WTC11 (cell line): ENCODE results near the gene PRKAA2. TPM values are rescaled to one million over a fixed set of nuclear protein-coding genes. Genes with fewer than 3 reads are reported as not detected.

Experiments
- ATAC-seq: fragments of 200-7000 bp; cut with Tn5 transposase; 2 replicates; pipeline ENCODE4 v1.10.0; 2021; ENCODE audit warnings: mild to moderate bottlenecking, moderate library complexity
- CTCF ChIA-PET: fragments of 300-600 bp; sonication (Branson Sonifier 250); formaldehyde crosslinking; loops from one replicate; lab custom pipeline; 2021; ENCODE audit warnings: antibody characterized with exemption; lab: Charles Lee
- POLR2A ChIA-PET: fragments of 350-600 bp; sonication (Branson Sonifier 250); formaldehyde crosslinking; loops from one replicate; lab custom pipeline; 2021; ENCODE audit warnings: antibody characterized with exemption; lab: Charles Lee
- DNase-seq: peaks from one replicate; pipeline ENCODE4 v3.0.0; 2021; ENCODE audit warnings: low spot score
- H3K27ac Mint-ChIP-seq: 2 replicates; pipeline ENCODE4 v1.8.0; 2021; ENCODE audit warnings: mixed read lengths
- H3K27me3 Mint-ChIP-seq: 2 replicates; pipeline ENCODE4 v1.8.0; 2021; ENCODE audit warnings: low read depth, mild to moderate bottlenecking, moderate library complexity, mixed read lengths
- H3K36me3 Mint-ChIP-seq: 2 replicates; pipeline ENCODE4 v1.8.0; 2021; ENCODE audit warnings: mixed read lengths
- H3K4me1 Mint-ChIP-seq: 2 replicates; pipeline ENCODE4 v1.8.0; 2022; ENCODE audit warnings: mixed read lengths
- H3K4me3 Mint-ChIP-seq: 2 replicates; pipeline ENCODE4 v1.8.0; 2021; ENCODE audit warnings: mild to moderate bottlenecking, moderate library complexity, mixed read lengths
- H3K9me3 Mint-ChIP-seq: 2 replicates; pipeline ENCODE4 v1.8.0; 2021; ENCODE audit warnings: mixed read lengths
- ELF4 ChIP-seq: sonication (generic); formaldehyde crosslinking; IDR thresholded peaks from 2 replicates; pipeline ENCODE4 v1.8.1; 2022; ENCODE audit warnings: low read depth, mild to moderate bottlenecking, moderate library complexity, missing genetic modification reagents
- ESRRA ChIP-seq: sonication (generic); formaldehyde crosslinking; IDR thresholded peaks from 2 replicates; pipeline ENCODE4 v1.8.1; 2022; ENCODE audit warnings: mild to moderate bottlenecking, missing genetic modification reagents, borderline replicate concordance
- ETV6 ChIP-seq: sonication (generic); formaldehyde crosslinking; IDR thresholded peaks from 2 replicates; pipeline ENCODE4 v1.8.1; 2022; ENCODE audit warnings: mild to moderate bottlenecking, missing genetic modification reagents
- FOXK1 ChIP-seq: sonication (generic); formaldehyde crosslinking; IDR thresholded peaks from 2 replicates; pipeline ENCODE4 v1.8.0; 2022; ENCODE audit warnings: mild to moderate bottlenecking, moderate library complexity, missing genetic modification reagents
- NFATC4 ChIP-seq: fragments of 250-450 bp; sonication (Bioruptor Pico); IDR thresholded peaks from 2 replicates; pipeline ENCODE4 v1.9.0; 2021; ENCODE audit warnings: mild to moderate bottlenecking
- NFE2L1 ChIP-seq: sonication (generic); formaldehyde crosslinking; IDR thresholded peaks from 2 replicates; pipeline ENCODE4 v1.8.1; 2023; ENCODE audit warnings: missing genetic modification reagents
- NFYB ChIP-seq: sonication (generic); formaldehyde crosslinking; conservative IDR thresholded peaks from 2 replicates; pipeline ENCODE4 v1.8.0; 2022; ENCODE audit warnings: low read depth, missing genetic modification reagents
- OVOL2 ChIP-seq: fragments of 250-450 bp; sonication (Bioruptor Pico); IDR thresholded peaks from 2 replicates; pipeline ENCODE4 v1.9.0; 2021; ENCODE audit warnings: mild to moderate bottlenecking, borderline replicate concordance
- PRRX2 ChIP-seq: fragments of 250-450 bp; sonication (Bioruptor Pico); IDR thresholded peaks from 2 replicates; pipeline ENCODE4 v1.8.0; 2021; ENCODE audit warnings: mild to moderate bottlenecking
- SMAD4 ChIP-seq: sonication (generic); formaldehyde crosslinking; IDR thresholded peaks from 2 replicates; pipeline ENCODE4 v1.8.0; 2022; ENCODE audit warnings: mild to moderate bottlenecking, missing genetic modification reagents
- SP1 ChIP-seq: sonication (generic); formaldehyde crosslinking; conservative IDR thresholded peaks from 2 replicates; pipeline ENCODE4 v1.8.1; 2022; ENCODE audit warnings: missing genetic modification reagents
- TCF7 ChIP-seq: sonication (generic); formaldehyde crosslinking; IDR thresholded peaks from 2 replicates; pipeline ENCODE4 v1.8.0; 2022; ENCODE audit warnings: mild to moderate bottlenecking, low read depth, missing genetic modification reagents, moderate library complexity
- ZNF232 ChIP-seq: sonication (generic); formaldehyde crosslinking; IDR thresholded peaks from 2 replicates; pipeline ENCODE4 v1.8.0; 2022; ENCODE audit warnings: mild to moderate bottlenecking, missing genetic modification reagents
- ZNF396 ChIP-seq: fragments of 250-450 bp; sonication (Bioruptor Pico); IDR thresholded peaks from 2 replicates; pipeline ENCODE4 v1.8.0; 2021; ENCODE audit warnings: mild to moderate bottlenecking, moderate library complexity, borderline replicate concordance
- ZNF416 ChIP-seq: fragments of 250-450 bp; sonication (Bioruptor Pico); IDR thresholded peaks from 2 replicates; pipeline ENCODE4 v1.9.0; 2021; ENCODE audit warnings: mild to moderate bottlenecking, inconsistent platforms
- ZSCAN18 ChIP-seq: fragments of 250-450 bp; sonication (Bioruptor Pico); IDR thresholded peaks from 2 replicates; pipeline ENCODE4 v2.1.2; 2022; ENCODE audit warnings: mild to moderate bottlenecking, moderate library complexity
- total RNA-seq: library from RNA; stranded (reverse); gene quantifications from 3 replicates; pipeline ENCODE4 v1.2.3, GENCODE V29; 2021
- TF ChIP-seq, protein P1 (sequence below): fragments of 250-450 bp; sonication (Bioruptor Pico); IDR thresholded peaks from 2 replicates; pipeline ENCODE4 v1.9.0; 2021; ENCODE audit warnings: mild to moderate bottlenecking
- TF ChIP-seq, protein P2 (sequence below): sonication (generic); formaldehyde crosslinking; IDR thresholded peaks from 2 replicates; pipeline ENCODE4 v1.8.0; 2022; ENCODE audit warnings: missing genetic modification reagents
- TF ChIP-seq, protein P3 (sequence below): sonication (generic); formaldehyde crosslinking; IDR thresholded peaks from 2 replicates; pipeline ENCODE4 v1.8.0; 2022; ENCODE audit warnings: mild to moderate bottlenecking, missing genetic modification reagents
- TF ChIP-seq, protein P4 (sequence below): sonication (generic); formaldehyde crosslinking; IDR thresholded peaks from 2 replicates; pipeline ENCODE4 v1.8.1; 2023; ENCODE audit warnings: mild to moderate bottlenecking, missing genetic modification reagents

The PRKAA2 gene
- total RNA-seq, 1 experiment from 2014 or later = 4.8 TPM

GRCh38 chr1:56634981-56635380 lies 10.1 kb upstream of the PRKAA2 start:
- CTCF ChIA-PET = no interaction called here
- peaks cover 9% of the 10 kb centered on the region for H3K27me3 Mint-ChIP-seq
- ATAC-seq = no peak
- H3K27ac Mint-ChIP-seq = no peak overlapping the region
- H3K4me3 Mint-ChIP-seq = no peak overlapping the region
- no peaks in the 10 kb centered on the region for H3K9me3 Mint-ChIP-seq
- TF ChIP-seq, protein P1, sequence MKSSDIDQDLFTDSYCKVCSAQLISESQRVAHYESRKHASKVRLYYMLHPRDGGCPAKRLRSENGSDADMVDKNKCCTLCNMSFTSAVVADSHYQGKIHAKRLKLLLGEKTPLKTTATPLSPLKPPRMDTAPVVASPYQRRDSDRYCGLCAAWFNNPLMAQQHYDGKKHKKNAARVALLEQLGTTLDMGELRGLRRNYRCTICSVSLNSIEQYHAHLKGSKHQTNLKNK (CRISPR knock-in tag) = no peak
- TF ChIP-seq, protein P2, sequence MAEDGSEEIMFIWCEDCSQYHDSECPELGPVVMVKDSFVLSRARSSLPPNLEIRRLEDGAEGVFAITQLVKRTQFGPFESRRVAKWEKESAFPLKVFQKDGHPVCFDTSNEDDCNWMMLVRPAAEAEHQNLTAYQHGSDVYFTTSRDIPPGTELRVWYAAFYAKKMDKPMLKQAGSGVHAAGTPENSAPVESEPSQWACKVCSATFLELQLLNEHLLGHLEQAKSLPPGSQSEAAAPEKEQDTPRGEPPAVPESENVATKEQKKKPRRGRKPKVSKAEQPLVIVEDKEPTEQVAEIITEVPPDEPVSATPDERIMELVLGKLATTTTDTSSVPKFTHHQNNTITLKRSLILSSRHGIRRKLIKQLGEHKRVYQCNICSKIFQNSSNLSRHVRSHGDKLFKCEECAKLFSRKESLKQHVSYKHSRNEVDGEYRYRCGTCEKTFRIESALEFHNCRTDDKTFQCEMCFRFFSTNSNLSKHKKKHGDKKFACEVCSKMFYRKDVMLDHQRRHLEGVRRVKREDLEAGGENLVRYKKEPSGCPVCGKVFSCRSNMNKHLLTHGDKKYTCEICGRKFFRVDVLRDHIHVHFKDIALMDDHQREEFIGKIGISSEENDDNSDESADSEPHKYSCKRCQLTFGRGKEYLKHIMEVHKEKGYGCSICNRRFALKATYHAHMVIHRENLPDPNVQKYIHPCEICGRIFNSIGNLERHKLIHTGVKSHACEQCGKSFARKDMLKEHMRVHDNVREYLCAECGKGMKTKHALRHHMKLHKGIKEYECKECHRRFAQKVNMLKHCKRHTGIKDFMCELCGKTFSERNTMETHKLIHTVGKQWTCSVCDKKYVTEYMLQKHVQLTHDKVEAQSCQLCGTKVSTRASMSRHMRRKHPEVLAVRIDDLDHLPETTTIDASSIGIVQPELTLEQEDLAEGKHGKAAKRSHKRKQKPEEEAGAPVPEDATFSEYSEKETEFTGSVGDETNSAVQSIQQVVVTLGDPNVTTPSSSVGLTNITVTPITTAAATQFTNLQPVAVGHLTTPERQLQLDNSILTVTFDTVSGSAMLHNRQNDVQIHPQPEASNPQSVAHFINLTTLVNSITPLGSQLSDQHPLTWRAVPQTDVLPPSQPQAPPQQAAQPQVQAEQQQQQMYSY (CRISPR knock-in tag) = no peak
- no peak for TF ChIP-seq NFATC4 (CRISPR knock-in tag)
- TF ChIP-seq ESRRA = no peak
- TF ChIP-seq FOXK1 (CRISPR knock-in tag) = no peak
- no peak for TF ChIP-seq NFE2L1
- no peak for TF ChIP-seq PRRX2
- no peak for TF ChIP-seq ZNF396 (CRISPR knock-in tag)
- TF ChIP-seq, protein P3, sequence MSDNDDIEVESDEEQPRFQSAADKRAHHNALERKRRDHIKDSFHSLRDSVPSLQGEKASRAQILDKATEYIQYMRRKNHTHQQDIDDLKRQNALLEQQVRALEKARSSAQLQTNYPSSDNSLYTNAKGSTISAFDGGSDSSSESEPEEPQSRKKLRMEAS (CRISPR knock-in tag) = no peak
- no peak for TF ChIP-seq SMAD4 (CRISPR knock-in tag)
- no peak for TF ChIP-seq ELF4
- TF ChIP-seq ZSCAN18 (CRISPR knock-in tag) = no peak
- TF ChIP-seq ZNF416 (CRISPR knock-in tag) = no peak
- TF ChIP-seq TCF7 (CRISPR knock-in tag) = no peak
- TF ChIP-seq, protein P4, sequence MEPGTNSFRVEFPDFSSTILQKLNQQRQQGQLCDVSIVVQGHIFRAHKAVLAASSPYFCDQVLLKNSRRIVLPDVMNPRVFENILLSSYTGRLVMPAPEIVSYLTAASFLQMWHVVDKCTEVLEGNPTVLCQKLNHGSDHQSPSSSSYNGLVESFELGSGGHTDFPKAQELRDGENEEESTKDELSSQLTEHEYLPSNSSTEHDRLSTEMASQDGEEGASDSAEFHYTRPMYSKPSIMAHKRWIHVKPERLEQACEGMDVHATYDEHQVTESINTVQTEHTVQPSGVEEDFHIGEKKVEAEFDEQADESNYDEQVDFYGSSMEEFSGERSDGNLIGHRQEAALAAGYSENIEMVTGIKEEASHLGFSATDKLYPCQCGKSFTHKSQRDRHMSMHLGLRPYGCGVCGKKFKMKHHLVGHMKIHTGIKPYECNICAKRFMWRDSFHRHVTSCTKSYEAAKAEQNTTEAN (CRISPR knock-in tag) = no peak
- TF ChIP-seq OVOL2 = no peak
- no peak for TF ChIP-seq SP1 (CRISPR knock-in tag)
- DNase-seq = no peak
- POLR2A ChIA-PET = no interaction called here
- no peaks in the 10 kb centered on the region for H3K36me3 Mint-ChIP-seq
- H3K4me1 Mint-ChIP-seq = peaks cover 9% of the 10 kb centered on the region

DNA sequence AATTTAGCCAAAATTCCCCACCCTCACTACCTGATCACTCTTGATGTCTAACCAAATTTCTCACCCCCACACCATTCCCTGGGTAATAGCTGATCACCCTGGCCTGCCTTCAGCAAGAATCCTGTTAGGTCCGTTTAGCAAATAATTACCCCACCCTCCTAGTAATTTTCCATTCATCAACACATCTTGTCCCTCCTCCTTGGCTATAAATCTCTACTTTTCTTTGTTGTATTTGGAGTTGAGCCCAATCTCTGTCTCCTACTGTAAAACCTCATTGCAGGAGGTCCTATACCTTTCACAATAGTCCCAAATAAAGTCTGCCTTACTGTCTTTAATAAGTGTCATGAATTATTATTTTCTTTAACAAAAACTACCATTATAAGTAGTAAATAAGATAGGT lies 6.9 kb upstream of the PRKAA2 start:
- no peaks in the 10 kb centered on the region for H3K36me3 Mint-ChIP-seq
- no peak for TF ChIP-seq ZNF232
- no peak for TF ChIP-seq NFATC4 (CRISPR knock-in tag)
- no peak for TF ChIP-seq ETV6 (CRISPR knock-in tag)
- no peak for TF ChIP-seq NFYB (CRISPR knock-in tag)
- ChIA-PET POLR2A (no interaction called here), CTCF (no interaction called here)
- DNase-seq = no peak
- H3K27ac Mint-ChIP-seq = no peak overlapping the region
- H3K9me3 Mint-ChIP-seq = no peaks in the 10 kb centered on the region
- H3K4me3 Mint-ChIP-seq = no peak overlapping the region
- H3K27me3 Mint-ChIP-seq = peaks cover 23% of the 10 kb centered on the region
- no peak for ATAC-seq
- H3K4me1 Mint-ChIP-seq = peaks cover 2% of the 10 kb centered on the region
